B cell (primary cell): ENCODE data around the gene ISL2. TPM values are rescaled to one million over a fixed set of nuclear protein-coding genes. Genes with fewer than 3 reads are reported as not detected.

Experiments used
- ATAC-seq: fragments of 200-7000 bp; cut with Tn5 transposase; one replicate; pipeline ENCODE4 v1.10.0; 2021; ENCODE audit warnings: low read depth, mild to moderate bottlenecking, moderate number of reproducible peaks, moderate library complexity
- CTCF ChIA-PET: fragments of 350-600 bp; sonication (Branson Sonifier 250); formaldehyde crosslinking; loops from one replicate; lab custom pipeline; 2021; ENCODE audit warnings: antibody characterized with exemption, inconsistent platforms; lab: Charles Lee
- POLR2A ChIA-PET: fragments of 350-600 bp; sonication (Branson Sonifier 250); formaldehyde crosslinking; loops from one replicate; lab custom pipeline; 2021; ENCODE audit warnings: antibody characterized with exemption; lab: Charles Lee
- DNase-seq: peaks from one replicate; pipeline ENCODE4 v3.0.0; 2013
- H2AFZ ChIP-seq: 2 replicates; pipeline ENCODE4 v1.6.1; 2012; ENCODE audit warnings: mild to moderate bottlenecking, low read depth, low read length; ENCODE audit not compliant: insufficient read depth, poor library complexity, severe bottlenecking
- H3K27ac ChIP-seq, 2 donors: 1 replicate in 1 of 2; 2 replicates in 1 of 2; pipeline ENCODE4 v1.5.1; 2012 to 2013; ENCODE audit warnings: low read length in 2 of 2, mild to moderate bottlenecking in 2 of 2, moderate library complexity in 1 of 2
- H3K27me3 ChIP-seq, 4 experiments: fragments of 200-600 bp in 1 of 4; sonication (generic) in 1 of 4; replicated peaks in 1 of 4; 1 replicate in 2 of 4; 2 replicates in 2 of 4; pipeline versions ENCODE4 v1.6.1 to v1.7.0; 2013 to 2016; ENCODE audit warnings: low read length in 3 of 4, mild to moderate bottlenecking in 2 of 4, mixed read lengths in 1 of 4, moderate library complexity in 1 of 4; ENCODE audit not compliant: insufficient read depth in 4 of 4, control insufficient read depth in 3 of 4; ENCODE audit errors: control extremely low read depth in 1 of 4
- H3K36me3 ChIP-seq, 2 experiments: replicated peaks in 1 of 2; 1 replicate in 1 of 2; 2 replicates in 1 of 2; pipeline versions ENCODE4 v1.6.1 to v1.7.1; 2013; ENCODE audit warnings: low read length in 1 of 2; ENCODE audit not compliant: insufficient read depth in 2 of 2, control insufficient read depth in 1 of 2; ENCODE audit errors: control extremely low read depth in 1 of 2, extremely low read depth in 1 of 2
- H3K4me1 ChIP-seq, 2 donors: fragments of 200-600 bp in 1 of 2; sonication (generic) in 1 of 2; 1 replicate in 1 of 2; 2 replicates in 1 of 2; pipeline versions ENCODE4 v1.5.1 to v1.6.1; 2013 to 2017; ENCODE audit warnings: low read length in 2 of 2; ENCODE audit not compliant: control insufficient read depth in 2 of 2, insufficient read depth in 2 of 2
- H3K4me2 ChIP-seq: replicated peaks from 2 replicates; pipeline ENCODE3; 2012; ENCODE audit warnings: mild to moderate bottlenecking, low read depth, low read length; ENCODE audit not compliant: poor library complexity, severe bottlenecking
- H3K4me3 ChIP-seq, 5 experiments: fragments of 200-600 bp in 1 of 5; sonication (generic) in 1 of 5; 1 replicate in 3 of 5; 2 replicates in 2 of 5; pipeline versions ENCODE4 v1.5.1 to v1.7.0; 2011 to 2016; ENCODE audit warnings: low read length in 4 of 5, mild to moderate bottlenecking in 4 of 5, low read depth in 2 of 5, control low read depth in 1 of 5, moderate library complexity in 1 of 5; ENCODE audit not compliant: insufficient read depth in 1 of 5; ENCODE audit errors: control extremely low read depth in 1 of 5, extremely low read depth in 1 of 5
- H3K79me2 ChIP-seq: fragments of 200-600 bp; sonication (generic); one replicate; pipeline ENCODE4 v1.6.0; 2016; ENCODE audit warnings: low read length; ENCODE audit not compliant: control insufficient read depth, insufficient read depth
- H3K9ac ChIP-seq: fragments of 200-600 bp; sonication (generic); 2 replicates; pipeline ENCODE4 v1.6.1; 2017; ENCODE audit warnings: mild to moderate bottlenecking, low read length, moderate library complexity
- H3K9me3 ChIP-seq, 3 donors: one replicate each; pipeline versions ENCODE4 v1.6.1 to v1.7.1; 2013; ENCODE audit warnings: low read length in 2 of 3; ENCODE audit not compliant: control insufficient read depth in 2 of 3, insufficient read depth in 1 of 3; ENCODE audit errors: control extremely low read depth in 1 of 3
- H4K20me1 ChIP-seq: 2 replicates; pipeline ENCODE4 v1.6.0; 2012; ENCODE audit warnings: mild to moderate bottlenecking, low read length; ENCODE audit not compliant: insufficient read depth, control insufficient read depth, poor library complexity, severe bottlenecking
- H3K27ac Mint-ChIP-seq: one replicate; pipeline ENCODE4 v1.8.0; 2021; ENCODE audit warnings: mixed read lengths
- H3K27me3 Mint-ChIP-seq: one replicate; pipeline ENCODE4 v1.8.0; 2021; ENCODE audit warnings: mixed read lengths
- H3K4me1 Mint-ChIP-seq: one replicate; pipeline ENCODE4 v1.8.0; 2021; ENCODE audit warnings: mixed read lengths
- H3K4me3 Mint-ChIP-seq: one replicate; pipeline ENCODE4 v1.8.0; 2021; ENCODE audit warnings: mixed read lengths
- H3K9me3 Mint-ChIP-seq: one replicate; pipeline ENCODE4 v1.8.0; 2022; ENCODE audit warnings: mixed read lengths; ENCODE audit not compliant: insufficient read depth
- EZH2 ChIP-seq: IDR thresholded peaks from 2 replicates; pipeline ENCODE4 v1.6.1; 2012; ENCODE audit warnings: borderline replicate concordance, low read depth, mild to moderate bottlenecking, moderate library complexity, low read length; ENCODE audit not compliant: insufficient read depth, poor library complexity, severe bottlenecking
- WGBS: methylation state at CpG from one replicate; pipeline ENCODE4 v1.1.5; 2013; ENCODE audit warnings: missing lambda C conversion rate; ENCODE audit not compliant: insufficient coverage; 5-methylcytosine and 5-hydroxymethylcytosine counted together
- intact Hi-C: fragments of 100-400 bp; cut with micrococcal nuclease; formaldehyde crosslinking; loops from one replicate; pipeline ENCODE4 v1.10.0; 2022
- polyA plus RNA-seq: library from polyadenylated mRNA; depleted of rRNA; stranded (reverse); fragments of >200 nt; gene quantifications from 2 replicates; pipeline ENCODE4 v1.2.3, GENCODE V29; 2012
- total RNA-seq, 2 donors: library from RNA; stranded (reverse); fragments of 120-200 nt in 1 of 2; gene quantifications; 1 replicate in 1 of 2; 2 replicates in 1 of 2; pipeline versions ENCODE4 v1.2.3 to v1.2.4, GENCODE V29; 2013 to 2022
- TF ChIP-seq, protein P1 (sequence below): fragments of 200-600 bp; IDR thresholded peaks from one replicate; pipeline ENCODE4 v1.8.0; 2022; ENCODE audit warnings: antibody characterized with exemption, mild to moderate bottlenecking

ISL2 gene
- total and polyA plus RNA-seq, 2 donors (not counting 1 experiment from before 2014, with no cell fraction given) = 0.59 to 1.8 TPM

DNA sequence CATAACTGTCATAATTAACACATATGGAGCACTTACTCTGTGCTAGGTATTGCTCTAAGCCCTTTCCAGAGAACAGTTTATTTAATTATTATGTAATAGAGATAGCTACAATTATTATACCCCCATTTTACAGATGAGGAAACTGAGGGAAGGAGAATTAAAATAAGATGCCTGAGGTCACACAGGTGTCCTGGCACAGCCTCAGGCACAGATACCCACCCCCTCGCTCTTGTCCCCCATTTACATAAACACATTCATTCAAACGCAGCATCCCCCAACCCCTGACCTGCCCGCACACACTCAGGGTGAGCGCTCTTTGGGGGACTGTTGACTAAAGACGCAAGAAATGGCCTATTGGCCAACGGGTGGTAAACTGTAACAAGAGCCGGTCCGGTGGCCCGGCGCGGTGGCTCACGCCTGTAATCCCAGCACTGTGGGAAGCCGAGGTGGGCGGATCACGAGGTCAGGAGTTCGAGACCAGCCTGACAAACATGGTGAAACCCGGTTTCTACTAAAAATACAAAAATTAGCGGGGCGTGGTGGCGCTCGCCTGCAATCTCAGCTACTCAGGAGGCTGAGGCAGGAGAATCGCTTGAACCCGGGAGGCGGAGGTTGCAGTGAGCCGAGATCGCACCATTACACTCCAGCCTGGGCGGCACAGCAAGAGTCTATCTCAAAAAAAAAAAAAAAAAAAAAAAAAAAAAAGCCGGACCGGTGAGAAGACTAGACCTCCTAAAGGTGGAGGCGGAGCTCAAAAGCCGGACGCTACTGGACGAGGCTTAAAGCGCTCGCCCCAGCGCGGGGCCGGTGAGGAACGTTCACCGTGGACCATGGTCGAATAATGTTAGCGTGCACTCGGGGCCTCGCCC lies 1.9 kb upstream of the ISL2 start:
- H3K27me3 ChIP-seq = peaks cover 0 to 78% (median 50%) of the 10 kb centered on the region in 4 experiments
- peaks cover 0 to 50% (median 0%) of the 10 kb centered on the region in 3 donors for H3K9me3 ChIP-seq
- H4K20me1 ChIP-seq = peaks cover 10% of the 10 kb centered on the region
- H3K27ac ChIP-seq = no peak overlapping the region
- intact Hi-C loops = loop anchor here (1.0 kb wide), 1 partner anchor 12 kb away; no protein-coding TSS in a partner anchor
- no peaks in the 10 kb centered on the region for H3K36me3 ChIP-seq
- Mint-ChIP-seq H3K4me1 (peaks cover 41% of the 10 kb centered on the region), H3K27me3 (peaks cover 54% of the 10 kb centered on the region), H3K27ac (peak overlapping the region; percentile 69), H3K4me3 (peak overlapping the region; percentile 87), H3K9me3 (no peaks in the 10 kb centered on the region)
- no peaks in the 10 kb centered on the region for H3K79me2 ChIP-seq
- H3K4me3 ChIP-seq = peak overlapping the region in 3 of 5 experiments; percentile 25 to 40 (median 26)
- POLR2A ChIA-PET = interaction anchor here (0.7 to 2.3 kb wide), 2 partner anchors 11 to 24 kb away, joined by 9 to 13 read pairs; no protein-coding TSS in a partner anchor
- no peak for DNase-seq
- TF ChIP-seq EZH2 = no peak
- TF ChIP-seq, protein P1, sequence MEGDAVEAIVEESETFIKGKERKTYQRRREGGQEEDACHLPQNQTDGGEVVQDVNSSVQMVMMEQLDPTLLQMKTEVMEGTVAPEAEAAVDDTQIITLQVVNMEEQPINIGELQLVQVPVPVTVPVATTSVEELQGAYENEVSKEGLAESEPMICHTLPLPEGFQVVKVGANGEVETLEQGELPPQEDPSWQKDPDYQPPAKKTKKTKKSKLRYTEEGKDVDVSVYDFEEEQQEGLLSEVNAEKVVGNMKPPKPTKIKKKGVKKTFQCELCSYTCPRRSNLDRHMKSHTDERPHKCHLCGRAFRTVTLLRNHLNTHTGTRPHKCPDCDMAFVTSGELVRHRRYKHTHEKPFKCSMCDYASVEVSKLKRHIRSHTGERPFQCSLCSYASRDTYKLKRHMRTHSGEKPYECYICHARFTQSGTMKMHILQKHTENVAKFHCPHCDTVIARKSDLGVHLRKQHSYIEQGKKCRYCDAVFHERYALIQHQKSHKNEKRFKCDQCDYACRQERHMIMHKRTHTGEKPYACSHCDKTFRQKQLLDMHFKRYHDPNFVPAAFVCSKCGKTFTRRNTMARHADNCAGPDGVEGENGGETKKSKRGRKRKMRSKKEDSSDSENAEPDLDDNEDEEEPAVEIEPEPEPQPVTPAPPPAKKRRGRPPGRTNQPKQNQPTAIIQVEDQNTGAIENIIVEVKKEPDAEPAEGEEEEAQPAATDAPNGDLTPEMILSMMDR = no peak
- H3K4me2 ChIP-seq = peak overlapping the region; percentile 96
- peak overlapping the region; percentile 30 for H3K9ac ChIP-seq
- 32% methylated on average over 37 of the region's 44 CpGs for WGBS
- ATAC-seq = no peak
- no peak overlapping the region for H2AFZ ChIP-seq
- CTCF ChIA-PET = interaction anchor here (1.1 to 2.1 kb wide), 8 partner anchors 10 to 186 kb away, joined by 3 to 10 read pairs (median 5); no protein-coding TSS in a partner anchor
- H3K4me1 ChIP-seq = peaks cover 47 to 48% of the 10 kb centered on the region in 2 donors
